Measurements from ENCODE around the gene GIPR.
"Not testable (repeated sequence)": the region's sequence is repeated elsewhere in the genome, so short reads cannot be mapped to it uniquely, and the experiment has no call there.

GIPR gene

GRCh38 chr19:45715139-45715538, 47.1 kb downstream of the GIPR start:
- peaks cover 25% of the 10 kb centered on the region for H3K4me1 ChIP-seq (ENCODE audit: control insufficient read depth, insufficient read depth, low read length, poor library complexity, severe bottlenecking)
- 100% methylated on average over 3 of the region's 3 CpGs; no CpG with 5 or more reads in 1 of the 2 experiments for WGBS, 2 experiments (ENCODE audit: insufficient coverage in 2 of 2)
- no peaks in the 10 kb centered on the region for H3K9me3 ChIP-seq (ENCODE audit: control insufficient read depth, low read length)

GRCh38 chr19:45716359-45717130, 48.5 kb downstream of the GIPR start:
- Histone ChIP-seq H3K27ac (ENCODE audit: low read depth, low read length, severe bottlenecking) (peak overlapping the region; percentile 66), H3K9me3 (ENCODE audit: control insufficient read depth, low read length) (no peaks in the 10 kb centered on the region), H3K4me3 (ENCODE audit: extremely low read depth, insufficient read depth, low read length, poor library complexity, severe bottlenecking) (peak overlapping the region; percentile 86), H3K4me1 (ENCODE audit: control insufficient read depth, insufficient read depth, low read length, poor library complexity, severe bottlenecking) (peaks cover 25% of the 10 kb centered on the region), H3K36me3 (ENCODE audit: control insufficient read depth, insufficient read depth, low read length) (peaks cover 37% of the 10 kb centered on the region)
- 4% methylated on average over 18 to 19 of the region's 24 CpGs for WGBS, 2 experiments (ENCODE audit: insufficient coverage in 2 of 2)

More at GRCh38 chr19:45715139-45715538, 47.1 kb downstream of the GIPR start:
- Histone ChIP-seq H3K36me3 (ENCODE audit: control insufficient read depth, insufficient read depth, low read length) (peaks cover 37% of the 10 kb centered on the region), H3K4me3 (ENCODE audit: extremely low read depth, insufficient read depth, low read length, poor library complexity, severe bottlenecking) (no peak overlapping the region), H3K27ac (ENCODE audit: low read depth, low read length, severe bottlenecking) (no peak overlapping the region)

- Histone ChIP-seq H3K4me3 (ENCODE audit: extremely low read depth, insufficient read depth, low read length, poor library complexity, severe bottlenecking) (peak overlapping the region; percentile 86), H3K27ac (ENCODE audit: low read depth, low read length, severe bottlenecking) (peak overlapping the region; percentile 94), H3K36me3 (ENCODE audit: control insufficient read depth, insufficient read depth, low read length) (peaks cover 36% of the 10 kb centered on the region), H3K9me3 (ENCODE audit: control insufficient read depth, low read length) (no peaks in the 10 kb centered on the region), H3K4me1 (ENCODE audit: control insufficient read depth, insufficient read depth, low read length, poor library complexity, severe bottlenecking) (peaks cover 25% of the 10 kb centered on the region)
- 1 to 2% methylated on average over 33 to 38 of the region's 51 CpGs for WGBS, 2 experiments (ENCODE audit: insufficient coverage in 2 of 2)
These were observed 49.3 kb downstream of the GIPR start for GRCh38 chr19:45717131-45717982.

- 50 to 54% methylated on average over 9 to 12 of the region's 12 CpGs for WGBS, 2 experiments (ENCODE audit: insufficient coverage in 2 of 2)
These were observed 50.1 kb downstream of the GIPR start for GRCh38 chr19:45717983-45718650.

GRCh38 chr19:45720065-45720464, 52.0 kb downstream of the GIPR start:
- 95 to 97% methylated on average over 8 to 10 of the region's 11 CpGs for WGBS, 2 experiments (ENCODE audit: insufficient coverage in 2 of 2)
- not testable (repeated sequence) for H3K4me3 ChIP-seq (ENCODE audit: extremely low read depth, insufficient read depth, low read length, poor library complexity, severe bottlenecking); H3K27ac ChIP-seq (ENCODE audit: low read depth, low read length, severe bottlenecking); H3K9me3 ChIP-seq (ENCODE audit: control insufficient read depth, low read length)
- peaks cover 45% of the 10 kb centered on the region for H3K36me3 ChIP-seq (ENCODE audit: control insufficient read depth, insufficient read depth, low read length)
- peaks cover 27% of the 10 kb centered on the region for H3K4me1 ChIP-seq (ENCODE audit: control insufficient read depth, insufficient read depth, low read length, poor library complexity, severe bottlenecking)

More at GRCh38 chr19:45717983-45718650, 50.1 kb downstream of the GIPR start:
- Histone ChIP-seq H3K9me3 (ENCODE audit: control insufficient read depth, low read length) (no peaks in the 10 kb centered on the region), H3K4me3 (ENCODE audit: extremely low read depth, insufficient read depth, low read length, poor library complexity, severe bottlenecking) (peak overlapping the region; percentile 86), H3K36me3 (ENCODE audit: control insufficient read depth, insufficient read depth, low read length) (peaks cover 37% of the 10 kb centered on the region), H3K4me1 (ENCODE audit: control insufficient read depth, insufficient read depth, low read length, poor library complexity, severe bottlenecking) (peaks cover 30% of the 10 kb centered on the region), H3K27ac (ENCODE audit: low read depth, low read length, severe bottlenecking) (peak overlapping the region; percentile 94)

GRCh38 chr19:45728683-45729082, 60.7 kb downstream of the GIPR start:
- not testable (repeated sequence) for H3K27ac ChIP-seq (ENCODE audit: low read depth, low read length, severe bottlenecking); H3K4me1 ChIP-seq (ENCODE audit: control insufficient read depth, insufficient read depth, low read length, poor library complexity, severe bottlenecking); H3K36me3 ChIP-seq (ENCODE audit: control insufficient read depth, insufficient read depth, low read length); H3K4me3 ChIP-seq (ENCODE audit: extremely low read depth, insufficient read depth, low read length, poor library complexity, severe bottlenecking); H3K9me3 ChIP-seq (ENCODE audit: control insufficient read depth, low read length)
- WGBS, 2 experiments (ENCODE audit: insufficient coverage in 2 of 2): 91 to 93% methylated on average over 15 to 17 of the region's 18 CpGs

- 5 to 8% methylated on average over 9 of the region's 10 CpGs for WGBS, 2 experiments (ENCODE audit: insufficient coverage in 2 of 2)
- Histone ChIP-seq H3K4me3 (ENCODE audit: extremely low read depth, insufficient read depth, low read length, poor library complexity, severe bottlenecking) (peak overlapping the region; percentile 99), H3K9me3 (ENCODE audit: control insufficient read depth, low read length) (no peaks in the 10 kb centered on the region), H3K4me1 (ENCODE audit: control insufficient read depth, insufficient read depth, low read length, poor library complexity, severe bottlenecking) (peaks cover 5% of the 10 kb centered on the region), H3K36me3 (ENCODE audit: control insufficient read depth, insufficient read depth, low read length) (peaks cover 3% of the 10 kb centered on the region), H3K27ac (ENCODE audit: low read depth, low read length, severe bottlenecking) (no peak overlapping the region)
These were observed 61.8 kb downstream of the GIPR start for GRCh38 chr19:45729800-45730290.

GRCh38 chr19:45730368-45731288, 62.6 kb downstream of the GIPR start, which contains the start of gene FBXO46:
FBXO46 (minus strand) TSS chr19:45730896; CDS start chr19:45713495, 17,401 bp downstream.
- Histone ChIP-seq H3K4me3 (ENCODE audit: extremely low read depth, insufficient read depth, low read length, poor library complexity, severe bottlenecking) (peak within 1 kb of the TSS; percentile 99), H3K36me3 (ENCODE audit: control insufficient read depth, insufficient read depth, low read length) (peaks cover 3% of the 10 kb centered on the region), H3K9me3 (ENCODE audit: control insufficient read depth, low read length) (no peaks in the 10 kb centered on the region), H3K4me1 (ENCODE audit: control insufficient read depth, insufficient read depth, low read length, poor library complexity, severe bottlenecking) (peaks cover 5% of the 10 kb centered on the region), H3K27ac (ENCODE audit: low read depth, low read length, severe bottlenecking) (no peak within 1 kb of the TSS)
- 1% methylated on average over 27 to 30 of the region's 48 CpGs for WGBS, 2 experiments (ENCODE audit: insufficient coverage in 2 of 2)

Data from mesodermal cell (in vitro differentiated cells).